NCI-H2107 treated with DMSO at 0.1 percent for 48 hours (cell line): ENCODE results near the gene PGPEP1.

Experiments
- DNase-seq: peaks from one replicate; lab custom pipeline; 2025; ENCODE audit not compliant: unreplicated experiment; lab: John Stamatoyannopoulos, UW

The PGPEP1 gene, protein sequence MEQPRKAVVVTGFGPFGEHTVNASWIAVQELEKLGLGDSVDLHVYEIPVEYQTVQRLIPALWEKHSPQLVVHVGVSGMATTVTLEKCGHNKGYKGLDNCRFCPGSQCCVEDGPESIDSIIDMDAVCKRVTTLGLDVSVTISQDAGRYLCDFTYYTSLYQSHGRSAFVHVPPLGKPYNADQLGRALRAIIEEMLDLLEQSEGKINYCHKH

DNA sequence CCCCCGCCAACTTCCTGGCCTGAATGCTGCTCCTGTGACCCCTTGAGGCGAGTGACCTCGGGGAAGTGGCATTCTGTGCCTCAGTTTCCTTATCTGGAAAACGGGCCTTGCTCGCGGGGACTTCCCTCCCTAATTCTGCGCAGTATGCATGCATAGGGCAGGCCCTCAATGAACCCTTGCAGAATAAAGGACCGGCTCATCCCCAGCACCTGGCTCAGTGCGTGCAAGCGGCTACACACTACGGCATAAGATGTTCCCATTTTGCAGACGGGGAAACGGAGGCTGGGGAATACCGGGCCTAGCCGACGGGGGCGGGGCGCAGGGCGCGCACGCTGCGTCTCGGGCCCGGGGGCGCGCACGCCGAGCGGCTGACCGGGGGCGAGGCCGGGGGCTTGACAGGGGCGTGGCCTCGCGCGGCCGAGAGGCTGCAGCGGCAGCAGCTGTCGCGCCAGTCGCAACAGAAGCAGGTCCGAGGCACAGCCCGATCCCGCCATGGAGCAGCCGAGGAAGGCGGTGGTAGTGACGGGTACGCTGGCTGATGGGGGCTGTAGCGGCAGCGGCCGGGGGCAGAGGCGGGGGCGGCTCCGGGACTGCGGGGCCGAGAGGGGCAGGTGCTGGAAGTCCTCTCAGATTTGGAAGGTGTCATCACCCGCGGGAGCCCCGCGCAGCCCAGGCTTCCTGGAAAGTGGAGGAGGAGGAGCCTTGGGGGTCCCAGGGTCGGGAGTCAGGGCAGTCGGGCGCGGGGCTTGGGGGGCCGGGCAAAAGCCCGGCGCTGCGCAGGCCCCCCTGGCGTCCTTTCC lies at the start of gene PGPEP1:
PGPEP1 (plus strand) TSS at position 409 of the 800 bp plus-strand sequence; CDS start at position 493, 84 bp downstream.
- DNase-seq = no peak

DNA sequence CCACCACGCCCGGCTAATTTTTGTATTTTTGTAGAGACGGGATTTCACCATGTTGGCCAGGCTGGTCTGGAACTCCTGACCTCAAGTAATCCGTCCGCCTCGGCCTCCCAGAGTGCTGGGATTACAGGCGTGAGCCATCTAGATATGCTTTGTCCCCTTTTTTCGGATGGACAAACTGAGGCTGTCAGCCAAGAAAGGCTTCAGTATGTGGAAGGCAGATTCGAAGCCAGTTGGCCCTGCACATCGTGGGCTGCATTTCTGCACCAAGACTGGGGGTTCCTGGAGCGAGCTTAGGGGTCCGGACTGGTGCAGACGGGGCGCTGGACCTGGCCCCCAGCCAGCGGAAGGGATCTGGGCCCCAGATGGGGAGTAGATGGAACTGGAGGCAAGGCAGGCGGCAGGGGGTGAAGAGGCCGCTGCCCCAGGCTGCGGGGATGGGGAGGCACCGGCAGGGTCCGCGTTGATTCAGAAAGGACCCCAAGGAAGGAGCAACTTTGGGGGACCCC lies 49.3 kb upstream of the PGPEP1 start:
- DNase-seq = no peak

DNA sequence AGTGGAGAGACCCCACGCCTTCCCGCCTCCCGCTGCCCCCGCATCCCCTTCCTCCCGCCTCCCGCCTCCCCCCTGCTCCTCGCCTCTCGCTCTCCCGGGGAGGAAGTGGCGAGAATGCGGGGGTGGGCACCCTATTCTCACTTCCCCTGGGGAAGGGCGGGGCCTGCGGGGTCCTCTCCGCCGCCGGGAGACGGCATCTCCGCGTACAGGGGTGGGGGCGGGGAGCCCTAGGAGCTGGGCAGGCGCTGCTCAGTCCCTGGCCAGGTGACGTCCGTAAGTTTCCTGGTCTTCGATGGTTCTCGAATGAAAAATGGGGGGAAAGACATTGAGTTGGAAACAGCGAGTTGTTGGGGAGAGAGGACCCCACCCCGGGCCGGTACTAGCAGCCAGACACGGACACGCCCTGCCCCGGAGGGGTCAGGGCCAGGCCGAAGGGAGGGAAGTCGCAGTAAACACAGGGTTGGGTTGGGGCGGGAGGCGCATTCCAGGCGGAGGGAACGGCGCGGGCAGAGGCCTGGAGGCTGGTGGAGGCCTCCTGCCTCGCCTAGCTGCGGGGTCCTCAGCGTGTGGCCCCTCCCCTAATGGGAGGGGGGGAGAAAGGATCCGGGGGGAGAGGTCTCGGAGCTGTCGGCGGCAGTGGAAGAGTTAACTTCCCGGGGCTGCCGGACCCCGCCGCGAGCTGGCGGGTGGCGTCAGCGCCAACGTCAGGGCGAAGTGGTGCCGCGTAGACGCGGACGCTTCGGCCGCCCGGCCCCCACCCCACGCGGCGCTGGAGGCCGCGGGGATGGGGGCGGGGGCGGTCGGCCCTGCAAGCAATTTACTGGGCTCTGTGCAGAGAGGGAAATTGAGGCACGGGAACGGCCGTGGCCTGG lies 48.6 kb upstream of the PGPEP1 start:
- DNase-seq = no peak

DNA sequence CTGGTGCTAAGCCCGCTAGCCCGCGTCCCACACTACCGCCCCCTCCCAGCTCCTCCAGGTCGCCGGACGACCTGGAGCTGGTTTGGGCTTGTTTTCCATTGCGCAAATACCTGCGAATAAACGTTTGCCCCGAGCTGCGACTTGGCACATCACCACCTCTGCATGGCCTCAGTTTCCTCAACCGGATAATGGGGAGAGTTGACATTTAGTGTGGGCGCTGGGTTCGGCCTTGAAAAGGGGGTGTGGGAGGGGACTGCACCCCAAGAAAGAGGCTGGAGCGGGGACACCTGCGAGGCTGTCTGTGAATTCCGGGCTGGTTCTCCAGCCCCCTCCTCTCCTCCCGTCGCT lies 48.0 kb upstream of the PGPEP1 start:
- DNase-seq = no peak

DNA sequence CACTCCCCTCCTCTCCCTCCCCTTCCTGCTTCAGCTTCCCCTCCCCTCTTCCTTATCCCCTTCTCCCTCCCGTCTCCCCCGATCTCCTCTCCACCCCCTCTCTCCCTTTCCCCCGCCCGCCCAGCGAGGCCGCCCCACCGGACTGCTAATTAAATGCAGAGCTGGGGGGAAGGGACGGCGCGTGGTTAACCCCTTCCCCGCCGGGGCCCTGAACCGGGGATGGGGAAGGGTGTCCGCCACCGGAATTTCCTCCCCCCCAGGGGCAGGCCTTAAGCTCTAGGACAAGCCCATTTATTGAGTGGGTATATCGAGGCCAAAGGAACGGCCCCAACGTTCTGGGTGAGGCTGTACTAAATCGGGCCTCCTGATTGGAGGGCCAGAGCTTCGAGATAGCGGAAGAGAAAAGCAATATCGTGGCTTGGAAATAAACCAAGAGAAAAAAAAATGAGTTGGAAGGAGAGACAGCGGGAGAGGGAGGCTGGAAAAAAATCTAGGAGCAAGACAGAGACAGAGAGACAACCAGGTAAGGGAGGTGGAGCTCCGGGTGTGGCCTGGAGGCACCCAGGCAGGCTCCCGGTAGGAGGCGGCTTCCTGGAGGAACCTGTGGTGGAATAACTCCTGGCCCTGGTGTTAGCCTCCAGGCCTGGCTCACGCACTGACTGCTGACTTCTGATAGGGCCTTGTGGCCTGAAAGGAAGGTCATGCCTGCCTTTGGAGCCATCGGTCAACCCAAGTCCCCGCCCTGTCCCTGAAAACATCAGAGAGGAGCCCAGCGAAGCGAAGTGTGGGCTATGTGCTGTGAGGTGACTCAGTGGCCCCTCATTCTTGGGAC lies 47.4 kb upstream of the PGPEP1 start:
- no peak for DNase-seq

DNA sequence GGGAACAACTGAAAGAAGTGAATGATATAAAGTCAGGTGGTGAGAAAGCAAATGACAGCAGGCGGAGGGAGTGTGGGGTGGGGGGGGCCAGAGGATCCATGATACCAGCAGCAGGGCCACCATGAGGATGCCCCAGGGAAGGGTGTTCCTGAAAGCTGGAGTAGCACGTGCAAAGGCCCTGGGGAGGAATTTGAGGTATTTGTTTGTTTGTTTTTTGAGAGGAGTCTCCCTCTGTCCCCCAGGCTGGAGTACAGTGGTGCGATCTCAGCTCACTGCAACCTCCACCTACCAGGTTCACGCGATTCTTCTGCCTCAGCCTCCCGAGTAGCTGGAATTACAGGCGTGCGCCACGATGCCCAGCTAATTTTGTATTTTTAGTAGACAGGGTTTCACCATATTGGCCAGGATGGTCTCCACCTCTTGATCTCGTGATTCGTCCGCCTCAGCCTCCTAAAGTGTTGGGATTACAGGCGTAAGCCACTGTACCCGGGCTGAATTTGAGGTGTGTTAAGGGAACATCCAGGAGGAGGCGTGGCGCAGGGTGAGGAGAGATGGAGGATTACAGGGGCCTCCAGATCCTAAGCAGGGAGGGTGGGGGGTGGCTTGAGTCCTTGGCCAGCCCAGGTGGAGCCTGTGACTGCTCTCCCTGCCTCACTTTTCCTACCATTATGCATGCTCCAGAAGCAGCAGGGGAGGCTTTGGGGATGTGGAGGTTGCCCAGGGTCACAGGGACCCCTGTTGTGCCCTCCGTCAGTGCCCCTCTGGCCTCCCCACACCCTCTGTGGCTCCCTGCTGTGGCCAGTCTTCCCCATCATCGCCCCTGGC lies 46.5 kb upstream of the PGPEP1 start:
- no peak for DNase-seq

DNA sequence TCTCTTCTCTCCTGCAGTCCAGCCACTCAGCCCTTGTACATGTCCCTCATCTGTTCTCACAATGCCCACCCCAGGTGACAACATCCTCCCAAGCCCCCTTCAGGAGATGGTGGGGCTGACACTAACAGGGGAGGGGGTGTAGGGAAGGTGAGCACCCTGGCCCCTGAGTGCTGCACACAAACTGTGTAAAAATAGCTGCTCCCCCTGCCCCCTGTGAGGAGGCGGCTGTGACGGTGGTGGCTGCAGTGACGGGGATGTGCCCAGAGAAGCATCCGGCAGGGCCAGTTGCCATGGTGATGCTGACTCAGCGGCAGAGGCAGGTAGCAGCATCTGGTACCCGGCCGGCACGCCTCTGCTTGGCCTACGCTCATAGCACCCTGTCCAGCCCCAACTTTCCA lies 45.9 kb upstream of the PGPEP1 start:
- DNase-seq = no peak

DNA sequence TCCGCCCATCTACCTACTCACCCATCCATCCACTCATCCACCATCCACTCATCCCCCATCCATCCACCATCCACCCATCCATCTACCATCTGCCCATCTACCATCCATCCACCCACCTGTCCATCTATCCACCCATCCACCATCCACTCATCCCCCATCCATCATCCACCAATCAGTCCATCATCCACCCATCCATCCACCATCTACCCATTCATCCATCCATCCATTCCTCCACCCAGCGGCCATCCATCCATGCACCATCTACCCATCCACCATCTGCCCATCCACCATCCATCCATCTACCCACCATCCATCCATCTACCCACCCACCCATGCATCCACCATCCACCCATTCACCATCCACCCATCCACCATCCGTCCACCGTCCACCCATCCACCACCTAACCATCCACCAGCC lies 45.4 kb upstream of the PGPEP1 start:
- DNase-seq = no peak

DNA sequence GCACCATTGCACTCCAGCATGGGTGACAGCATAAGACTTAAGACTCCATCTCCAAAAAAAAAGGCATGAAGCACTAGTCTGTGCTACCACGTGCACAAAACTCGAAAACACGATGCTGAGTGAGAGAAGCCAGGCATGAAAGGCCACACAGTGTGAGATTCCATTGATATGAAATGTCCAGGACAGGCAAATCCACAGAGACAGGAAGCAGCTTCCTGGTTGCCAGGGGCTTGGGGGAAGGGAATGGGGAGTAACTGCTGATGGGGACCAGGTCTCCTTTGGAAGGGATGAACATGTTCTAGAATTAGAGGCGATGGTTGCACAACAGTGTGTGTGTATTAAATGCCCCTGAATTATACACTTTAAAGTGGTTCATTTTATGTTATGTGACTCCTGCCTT lies 43.1 kb upstream of the PGPEP1 start:
- DNase-seq = no peak

DNA sequence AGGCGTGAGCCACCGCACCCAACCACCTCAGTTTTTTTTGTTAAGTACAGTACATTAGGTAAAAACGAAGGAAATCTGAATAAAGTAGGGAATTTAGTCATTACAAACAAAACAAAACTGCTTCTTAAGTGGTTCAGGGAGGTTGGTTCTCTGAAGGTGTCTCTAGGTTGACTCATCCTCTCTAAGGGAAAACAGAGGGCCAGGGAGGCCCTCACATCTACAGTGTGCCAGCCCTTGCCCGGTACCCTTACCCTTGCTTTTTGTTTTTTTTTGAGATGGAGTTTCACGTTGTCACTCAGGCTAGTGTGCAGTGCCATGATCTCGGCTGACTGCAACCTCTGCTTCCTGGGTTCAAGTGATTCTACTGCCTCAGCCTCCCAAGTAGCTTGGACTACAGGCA lies 41.8 kb upstream of the PGPEP1 start:
- no peak for DNase-seq

DNA sequence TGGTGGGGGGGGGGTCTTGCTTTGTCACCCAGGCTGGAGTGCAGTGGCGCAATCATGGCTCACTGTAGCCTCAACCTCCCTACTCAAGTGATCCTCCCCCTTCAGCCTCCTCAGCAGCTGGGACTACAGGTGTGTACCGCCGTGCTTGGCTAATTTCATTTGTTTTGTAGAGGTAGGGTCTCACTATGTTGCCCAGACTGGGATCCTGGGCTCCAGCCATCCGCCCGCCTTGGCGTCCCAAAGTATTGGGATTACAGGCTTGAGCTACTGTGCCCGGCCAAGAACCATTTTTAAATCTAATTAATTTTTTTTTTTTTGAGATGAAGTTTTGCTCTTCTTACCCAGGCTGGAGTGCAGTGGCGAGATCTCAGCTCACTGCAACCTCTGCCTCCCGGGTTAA lies 40.7 kb upstream of the PGPEP1 start:
- no peak for DNase-seq

DNA sequence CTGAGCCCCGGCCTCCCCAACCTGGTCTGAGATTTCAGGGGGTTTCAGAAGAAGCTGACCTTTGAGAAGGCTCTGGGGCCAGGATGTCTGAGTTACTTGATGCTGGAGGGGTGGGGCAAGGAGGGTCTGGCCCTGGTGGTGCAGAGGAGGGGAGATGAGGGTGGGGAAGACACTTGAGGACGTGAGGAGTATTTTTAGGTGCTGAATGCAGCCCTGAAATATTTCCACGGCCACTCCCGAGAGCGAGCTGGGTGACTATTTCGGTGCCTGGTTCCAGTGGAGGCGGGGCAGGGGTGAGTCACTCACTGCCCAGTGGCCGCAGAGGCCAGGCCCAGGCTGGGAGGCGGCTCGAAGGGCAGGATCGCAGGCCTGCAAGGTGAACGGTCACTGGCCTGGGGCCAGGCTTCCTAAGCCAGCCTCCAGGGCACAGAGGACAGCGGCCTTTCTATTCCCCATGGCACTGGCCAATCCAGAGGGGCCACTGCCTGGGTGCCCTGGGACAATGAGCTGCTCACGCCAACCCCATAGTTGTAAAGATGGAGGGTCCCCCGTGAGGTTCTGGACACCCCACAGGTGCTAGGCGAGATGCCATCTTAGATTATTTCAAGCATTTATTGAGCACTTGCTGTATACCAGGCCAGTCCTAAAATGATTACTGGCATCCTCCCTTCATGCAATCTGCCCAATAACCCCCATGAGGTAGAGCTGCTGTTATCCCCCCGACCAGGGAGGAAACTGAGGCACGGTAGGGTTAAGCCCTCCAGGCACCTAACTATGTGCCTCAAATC lies 39.3 kb upstream of the PGPEP1 start:
- no peak for DNase-seq

DNA sequence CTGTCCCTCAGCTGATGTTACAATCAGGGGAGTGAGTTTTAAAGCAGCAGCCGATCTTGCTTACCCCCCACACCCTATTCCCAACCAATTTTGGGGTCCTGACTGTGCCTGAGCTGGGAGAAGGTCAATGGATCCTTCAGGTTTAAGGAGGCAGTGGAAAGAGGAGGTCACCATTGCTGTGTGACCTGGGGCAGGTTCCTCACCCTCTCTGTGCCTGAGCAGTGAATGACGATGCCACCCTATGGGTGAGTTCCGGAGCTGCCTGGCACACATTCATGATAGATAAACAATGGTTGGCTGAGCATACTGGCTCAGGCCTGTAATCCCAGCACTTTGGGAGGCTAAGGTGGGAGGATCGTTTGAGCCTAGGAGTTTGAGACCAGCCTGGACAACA lies 38.7 kb upstream of the PGPEP1 start:
- DNase-seq = no peak

DNA sequence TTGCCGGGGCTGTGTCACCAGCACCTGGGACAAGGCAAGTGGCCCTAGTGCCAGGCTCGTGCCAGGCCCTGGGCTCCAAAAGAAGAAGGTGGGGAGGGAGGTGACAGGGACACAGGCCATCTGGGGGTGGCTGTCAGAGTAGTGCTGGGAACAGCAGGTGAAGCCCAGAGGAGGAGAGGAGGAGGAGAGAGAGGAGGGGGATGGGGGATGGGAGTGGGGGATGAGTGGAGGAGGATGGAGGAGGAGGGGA lies 36.3 kb upstream of the PGPEP1 start:
- no peak for DNase-seq

DNA sequence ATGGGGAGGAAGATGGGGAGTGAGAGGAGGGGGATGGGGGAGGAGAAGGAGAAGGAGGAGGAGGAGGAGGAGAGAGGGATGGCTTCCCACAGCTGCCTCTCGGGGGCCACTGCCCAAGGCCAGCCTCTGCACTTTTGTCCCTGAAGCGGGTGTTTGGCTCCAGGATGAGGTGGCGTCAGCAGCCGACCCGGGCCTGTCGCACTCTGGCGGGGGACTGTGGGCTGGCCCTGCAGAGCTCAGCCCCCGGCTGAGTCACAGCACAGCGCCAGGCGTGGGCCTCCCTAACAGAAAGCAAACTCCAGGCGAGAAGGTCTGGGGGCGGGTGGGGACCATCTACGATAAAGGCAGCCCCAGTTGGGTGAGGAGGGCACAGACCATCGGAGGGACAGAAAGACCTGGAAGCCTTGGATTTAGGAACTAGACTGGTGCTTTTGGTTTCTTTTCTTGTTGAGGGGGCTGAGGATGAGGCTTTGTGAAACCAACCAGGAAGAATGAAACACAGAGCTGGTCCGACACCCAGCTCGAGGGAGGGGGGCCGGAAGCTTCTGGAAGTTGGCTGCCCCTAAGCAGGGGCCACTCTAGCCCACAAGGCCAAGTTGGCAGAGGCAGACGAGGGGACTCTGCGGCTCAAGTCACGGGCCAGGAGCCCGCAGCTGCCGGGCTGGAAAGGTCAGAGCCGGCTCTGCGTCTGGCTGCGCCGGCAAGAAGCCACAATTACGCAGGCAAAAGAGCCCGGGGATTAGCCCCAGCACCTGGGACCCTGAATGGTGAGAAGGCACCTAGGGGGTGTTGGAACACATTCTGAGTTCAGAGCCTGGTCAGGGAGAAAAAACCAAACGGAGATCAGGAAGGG lies 35.7 kb upstream of the PGPEP1 start:
- peak; percentile 39 for DNase-seq

DNA sequence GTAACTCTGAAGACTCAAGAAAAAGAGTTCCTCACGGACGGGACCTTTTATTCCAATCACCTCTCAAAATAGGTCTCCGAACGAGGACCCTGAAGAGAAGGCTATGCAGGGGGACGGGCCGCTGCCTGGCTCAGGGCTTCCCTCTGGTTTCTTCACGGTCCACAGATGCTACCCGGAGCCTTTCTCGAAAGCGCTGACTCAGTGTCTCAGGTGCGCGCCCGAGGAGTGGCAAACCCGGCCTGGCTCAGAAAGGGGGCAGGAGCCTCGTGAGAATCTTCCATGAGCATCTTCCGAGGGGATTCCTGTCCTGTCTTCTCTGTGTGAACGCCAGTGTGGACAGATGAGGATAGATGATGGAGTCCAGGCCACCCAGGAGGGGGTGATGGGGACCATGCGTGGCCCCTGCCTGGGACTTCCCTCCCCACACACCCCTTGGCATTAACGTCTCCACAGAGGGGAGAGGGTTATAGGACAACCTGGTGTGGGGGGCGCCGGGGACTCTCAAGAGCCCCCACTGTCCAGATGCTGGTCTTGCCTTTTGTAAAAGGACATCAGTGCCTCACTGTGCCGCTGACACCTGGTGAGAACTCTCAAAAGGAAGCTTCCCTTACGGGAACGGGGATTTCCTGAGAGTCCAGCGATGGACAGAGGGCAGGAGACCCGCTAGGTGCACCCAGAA lies 34.0 kb upstream of the PGPEP1 start:
- no peak for DNase-seq

DNA sequence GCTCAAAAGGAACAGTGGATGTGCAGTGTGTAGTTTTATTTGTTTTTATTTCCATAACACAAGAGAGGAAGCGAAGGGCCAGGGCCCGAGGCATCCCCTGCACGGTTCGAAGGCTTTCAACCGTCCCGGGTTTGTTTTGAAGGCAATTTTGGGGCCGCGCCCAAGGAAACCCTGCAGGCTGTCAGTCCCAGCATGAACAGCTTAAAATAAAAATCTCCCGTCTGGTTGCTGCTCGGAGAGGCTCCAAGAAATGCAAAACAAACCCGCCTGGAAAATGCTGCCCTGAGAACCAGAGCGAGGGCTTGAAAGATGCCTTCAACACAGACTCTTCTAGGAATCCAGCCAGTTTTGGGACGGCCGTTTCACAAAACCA lies 33.5 kb upstream of the PGPEP1 start:
- DNase-seq = no peak

DNA sequence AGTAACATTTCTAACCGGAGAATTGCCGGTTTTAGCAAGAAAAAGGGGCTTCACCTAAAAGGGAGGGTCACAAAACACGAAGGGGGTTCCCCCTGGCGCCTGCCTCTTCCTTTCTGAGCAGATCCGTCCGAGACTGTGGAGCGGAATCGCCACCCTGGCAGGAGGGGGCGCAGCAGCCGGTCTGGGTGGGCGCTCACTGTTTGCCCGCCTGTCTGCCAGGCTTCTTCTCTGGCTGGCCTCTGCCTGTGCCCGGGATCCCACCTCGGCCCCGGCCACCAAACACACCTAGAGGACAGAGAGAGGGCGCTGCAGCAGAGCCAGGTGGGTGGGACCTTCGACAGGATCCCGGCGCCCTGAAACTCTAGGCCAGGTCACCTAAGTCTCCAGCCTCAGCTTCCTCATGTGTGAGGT lies 33.1 kb upstream of the PGPEP1 start:
- DNase-seq = no peak
